Right lobe of liver (tissue), 6 donors: ENCODE measurements around the gene RAC2. TPM values are rescaled to one million over a fixed set of nuclear protein-coding genes. Genes with fewer than 3 reads are reported as not detected.
A peak's percentile ranks its signal among the peaks of the same experiment; 100 is the strongest.

Experiments
- ATAC-seq, 4 donors: fragments of 200-7000 bp; cut with Tn5 transposase; one replicate each; pipeline ENCODE4 v1.9.1; 2020; ENCODE audit warnings: mild to moderate bottlenecking in 4 of 4, moderate library complexity in 4 of 4
- DNase-seq, 3 donors: peaks; one replicate each; pipeline ENCODE4 v3.0.0-alpha.2; 2020
- H3K27ac ChIP-seq, 3 donors: fragments of 200-600 bp; one replicate each; pipeline ENCODE4 v1.8.0; 2022
- H3K27me3 ChIP-seq, 2 donors: fragments of 200-600 bp; one replicate each; pipeline ENCODE4 v1.8.0; 2022
- H3K36me3 ChIP-seq, 4 donors: fragments of 200-600 bp; sonication (generic) in 1 of 4; one replicate each; pipeline versions ENCODE4 v1.5.1 to v1.8.0; 2017 to 2022; ENCODE audit warnings: control low read depth in 1 of 4
- H3K4me1 ChIP-seq, 4 donors: fragments of 200-600 bp; sonication (generic) in 1 of 4; one replicate each; pipeline versions ENCODE4 v1.5.1 to v1.8.0; 2017 to 2022; ENCODE audit warnings: control low read depth in 1 of 4
- H3K4me3 ChIP-seq, 3 donors: fragments of 200-600 bp; one replicate each; pipeline ENCODE4 v1.8.0; 2022
- H3K9me3 ChIP-seq, 4 donors: fragments of 200-600 bp; sonication (generic) in 1 of 4; one replicate each; pipeline versions ENCODE4 v1.5.1 to v1.8.0; 2017 to 2022; ENCODE audit warnings: control low read depth in 1 of 4
- CTCF ChIP-seq, 4 donors: fragments of 200-600 bp in 3 of 4; fragments of 450-650 bp in 1 of 4; IDR thresholded peaks; one replicate each; pipeline versions ENCODE4 v1.5.1 to v1.8.0; 2016 to 2022; ENCODE audit warnings: antibody characterized with exemption in 4 of 4, mild to moderate bottlenecking in 2 of 4
- POLR2A ChIP-seq: fragments of 450-650 bp; IDR thresholded peaks from one replicate; pipeline ENCODE4 v1.6.1; 2017; ENCODE audit warnings: antibody characterized with exemption, mild to moderate bottlenecking
- WGBS: methylation state at CpG from one replicate; pipeline ENCODE4 v1.1.6; 2018; ENCODE audit warnings: low coverage, low lambda C conversion rate; ENCODE audit not compliant: insufficient coverage; ENCODE audit errors: missing lambda C conversion rate; 5-methylcytosine and 5-hydroxymethylcytosine counted together
- intact Hi-C, 2 donors: fragments of 100-400 bp; cut with DNase I; formaldehyde crosslinking; loops; one replicate each; pipeline versions ENCODE4 v1.11.2 to v1.14.1; 2022
- total RNA-seq, 6 experiments: library from RNA; depleted of rRNA in 2 of 6; stranded (reverse); fragments of >200 nt in 2 of 6; fragmentation: NEBNext Ultra II Directional in 3 of 6; extraction: Animal tissue kit (Norgen Biotek cat#: 25700) in 3 of 6; gene quantifications; one replicate each; pipeline versions ENCODE4 v1.1.0 to v1.2.4, GENCODE V29; 2016 to 2023
- donor health status: DM: no; HTN: yes; CAD: no.
- donor health status: DM: no; HTN: no; CAD: no.
- donor health status: DM: no; HTN: no; CAD: no.
- donor health status: DM: no; HTN: yes; CAD: no.
- donor health status: DM: no; HTN: yes; CAD: no.

The RAC2 gene
- total RNA-seq, 6 experiments from 2014 or later, result 3.4 to 12.9 (median 6.5) TPM

DNA sequence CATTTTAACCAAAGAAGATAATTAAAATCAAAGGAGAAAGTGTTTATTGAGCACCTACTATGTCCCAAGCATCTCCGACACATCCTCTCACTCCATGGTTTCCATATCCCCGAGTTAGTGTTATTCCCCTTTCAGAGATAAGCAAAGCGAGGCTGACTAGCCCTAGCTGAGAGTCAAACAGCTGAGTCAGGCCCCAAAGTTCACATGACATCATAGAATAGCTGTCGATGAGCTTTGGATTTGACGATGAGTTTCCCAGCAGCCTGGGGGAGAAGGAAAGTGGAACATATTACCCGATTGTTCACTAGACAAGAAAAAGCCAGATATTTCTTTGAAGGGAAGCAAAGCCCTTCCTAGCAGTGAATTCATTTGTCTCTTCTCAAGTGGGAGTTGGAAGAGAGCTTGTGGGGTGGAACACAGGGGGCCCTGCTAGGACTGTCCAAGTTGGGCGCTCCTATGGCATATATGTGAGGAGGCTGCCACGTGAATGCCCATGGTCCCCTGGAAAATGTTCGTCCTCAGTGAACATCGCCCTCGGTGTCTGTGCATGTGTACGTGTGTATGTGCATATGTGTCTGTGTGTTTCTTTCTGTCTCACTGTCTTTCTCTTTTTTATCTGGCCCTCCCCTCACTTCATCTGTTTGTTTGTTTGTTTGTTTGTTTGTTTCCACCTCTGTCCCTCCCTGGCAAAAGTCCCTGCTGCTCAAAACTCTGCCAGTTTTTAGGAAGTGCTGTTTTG lies 37.7 kb upstream of the RAC2 start:
- Histone ChIP-seq H3K36me3 (no peaks in the 10 kb centered on the region), H3K9me3 (no peaks in the 10 kb centered on the region), H3K27me3 (no peaks in the 10 kb centered on the region), H3K27ac (peak overlapping the region in 2 of 3 donors; percentile 40 to 63), H3K4me1 (no peaks in the 10 kb centered on the region), H3K4me3 (peak overlapping the region in 1 of 3 donors; percentile 44)
- intact Hi-C loops, result no loop called here
- TF ChIP-seq POLR2A (no peak), CTCF (IDR thresholded peaks at IDR 0.05) (no peak)
- WGBS, result 46% methylated on average over 8 of the region's 12 CpGs
- ATAC-seq (peak in 1 of 4 donors; percentile 15), DNase-seq (no peak)

GRCh38 chr22:37281195-37281594 lies 37.1 kb upstream of the RAC2 start:
- H3K27me3 ChIP-seq, result no peaks in the 10 kb centered on the region
- H3K27ac ChIP-seq, result peak overlapping the region in 1 of 3 donors; percentile 63
- H3K9me3 ChIP-seq, result no peaks in the 10 kb centered on the region
- TF ChIP-seq POLR2A (no peak), CTCF (IDR thresholded peaks at IDR 0.05) (no peak)
- no peak overlapping the region for H3K4me3 ChIP-seq
- ATAC-seq (no peak), DNase-seq (no peak)
- H3K36me3 ChIP-seq, result no peaks in the 10 kb centered on the region
- WGBS, result 90% methylated on average over 2 of the region's 7 CpGs
- no peaks in the 10 kb centered on the region for H3K4me1 ChIP-seq
- intact Hi-C loops, result no loop called here

GRCh38 chr22:37280718-37281117 lies 36.6 kb upstream of the RAC2 start:
- DNase-seq (no peak), ATAC-seq (no peak)
- no peaks in the 10 kb centered on the region for H3K9me3 ChIP-seq
- WGBS, result 93% methylated on average over 4 of the region's 5 CpGs
- H3K36me3 ChIP-seq, result no peaks in the 10 kb centered on the region
- no peaks in the 10 kb centered on the region for H3K27me3 ChIP-seq
- H3K27ac ChIP-seq, result no peak overlapping the region
- TF ChIP-seq POLR2A, result no peak
- no peak for TF ChIP-seq CTCF (IDR thresholded peaks at IDR 0.05)
- no peak overlapping the region for H3K4me3 ChIP-seq
- no peaks in the 10 kb centered on the region for H3K4me1 ChIP-seq
- intact Hi-C loops, result no loop called here

- TF ChIP-seq CTCF (IDR thresholded peaks at IDR 0.05) (no peak), POLR2A (no peak)
- DNase-seq, result no peak
- Histone ChIP-seq H3K9me3 (no peaks in the 10 kb centered on the region), H3K4me1 (no peaks in the 10 kb centered on the region), H3K27ac (no peak overlapping the region), H3K27me3 (no peaks in the 10 kb centered on the region), H3K4me3 (no peak overlapping the region), H3K36me3 (no peaks in the 10 kb centered on the region)
- no peak for ATAC-seq
- WGBS, result 44% methylated on average over 9 of the region's 17 CpGs
- intact Hi-C loops, result no loop called here
Observed at GRCh38 chr22:37279331-37280181, 35.5 kb upstream of the RAC2 start.
